ENCODE data around the gene GPER1.

Gene GPER1

GRCh38 chr7:1110358-1110757 is 22.4 kb downstream of the GPER1 start:
- H3K4me3 ChIP-seq (replicated peaks; ENCODE audit: low read depth, low read length), result no peak overlapping the region
- no peak for DNase-seq (ENCODE audit: extremely low read depth, low read depth)
- no peak for TF ChIP-seq CTCF (IDR thresholded peaks at IDR 0.05; ENCODE audit: low read depth, low read length, missing control alignments)

GRCh38 chr7:1111156-1111555 is 23.2 kb downstream of the GPER1 start:
- TF ChIP-seq CTCF (IDR thresholded peaks at IDR 0.05; ENCODE audit: low read depth, low read length, missing control alignments), result no peak
- no peak for DNase-seq (ENCODE audit: extremely low read depth, low read depth)
- H3K4me3 ChIP-seq (replicated peaks; ENCODE audit: low read depth, low read length), result no peak overlapping the region

GRCh38 chr7:1112109-1112508 is 24.2 kb downstream of the GPER1 start:
- no peak overlapping the region for H3K4me3 ChIP-seq (replicated peaks; ENCODE audit: low read depth, low read length)
- no peak for DNase-seq (ENCODE audit: extremely low read depth, low read depth)
- no peak for TF ChIP-seq CTCF (IDR thresholded peaks at IDR 0.05; ENCODE audit: low read depth, low read length, missing control alignments)

- no peak overlapping the region for H3K4me3 ChIP-seq (replicated peaks; ENCODE audit: low read depth, low read length)
- no peak for TF ChIP-seq CTCF (IDR thresholded peaks at IDR 0.05; ENCODE audit: low read depth, low read length, missing control alignments)
- DNase-seq (ENCODE audit: extremely low read depth, low read depth), result no peak
Observed at GRCh38 chr7:1112625-1113547, 25.0 kb downstream of the GPER1 start.

GRCh38 chr7:1113548-1113885 is 25.6 kb downstream of the GPER1 start:
- no peak for DNase-seq (ENCODE audit: extremely low read depth, low read depth)
- no peak overlapping the region for H3K4me3 ChIP-seq (replicated peaks; ENCODE audit: low read depth, low read length)
- TF ChIP-seq CTCF (IDR thresholded peaks at IDR 0.05; ENCODE audit: low read depth, low read length, missing control alignments), result no peak

GRCh38 chr7:1114088-1114487 is 26.2 kb downstream of the GPER1 start:
- no peak for DNase-seq (ENCODE audit: extremely low read depth, low read depth)
- no peak overlapping the region for H3K4me3 ChIP-seq (replicated peaks; ENCODE audit: low read depth, low read length)
- no peak for TF ChIP-seq CTCF (IDR thresholded peaks at IDR 0.05; ENCODE audit: low read depth, low read length, missing control alignments)
